Mammary epithelial cell (primary cell): ENCODE results near the gene KCNH5.

Experiments
- CTCF ChIP-seq, 2 donors: IDR thresholded peaks in 1 of 2; conservative IDR thresholded peaks in 1 of 2; 2 replicates each; pipeline ENCODE4 v1.5.1; 2011 to 2012; ENCODE audit warnings: inconsistent platforms in 2 of 2, low read length in 2 of 2, mild to moderate bottlenecking in 2 of 2, control low read depth in 1 of 2, low read depth in 1 of 2; ENCODE audit not compliant: insufficient read depth in 1 of 2; ENCODE audit errors: extremely low read depth in 1 of 2
- EZH2 ChIP-seq: IDR thresholded peaks from 2 replicates; pipeline ENCODE4 v1.6.1; 2012; ENCODE audit warnings: low read length, inconsistent platforms, borderline replicate concordance

- no peak for TF ChIP-seq CTCF (conservative IDR thresholded peaks at IDR 0.05 in 1 of 2, IDR thresholded peaks at IDR 0.05 in 1 of 2; ENCODE audit: extremely low read depth in 1 of 2, insufficient read depth in 1 of 2, low read depth in 1 of 2, low read length in 2 of 2)
- TF ChIP-seq EZH2, result no peak
Observed at GRCh38 chr14:62658631-62659030, 386.6 kb downstream of the KCNH5 start.
